ENCODE results near the gene DIPK1A. TPM values are rescaled to one million over a fixed set of nuclear protein-coding genes. Genes with fewer than 3 reads are reported as not detected.

DIPK1A gene
- polyA plus RNA-seq, 1 experiment = 12.3 TPM

- Histone ChIP-seq H3K36me3 (ENCODE audit: control insufficient read depth, insufficient read depth, low read length) (no peaks in the 10 kb centered on the region), H3K27me3 (ENCODE audit: control insufficient read depth, insufficient read depth, low read length) (no peaks in the 10 kb centered on the region), H3K4me3 (ENCODE audit: low read depth, low read length) (no peak overlapping the region)
- ChIA-PET CTCF (interaction anchor here (2.2 kb wide), 1 partner anchor 76 kb away, joined by 6 read pairs; no protein-coding TSS in a partner anchor), POLR2A (no interaction called here)
- DNase-seq (ENCODE audit: low read depth) = no peak
- TF ChIP-seq CTCF (IDR thresholded peaks at IDR 0.05; ENCODE audit: insufficient read depth, low read depth, low read length) = no peak
Measured at GRCh38 chr1:92884195-92884594, 77.1 kb downstream of the DIPK1A start.

- Histone ChIP-seq H3K27me3 (ENCODE audit: control insufficient read depth, insufficient read depth, low read length) (no peaks in the 10 kb centered on the region), H3K4me3 (ENCODE audit: low read depth, low read length) (no peak overlapping the region), H3K36me3 (ENCODE audit: control insufficient read depth, insufficient read depth, low read length) (no peaks in the 10 kb centered on the region)
- ChIA-PET POLR2A (interaction anchor here (0.6 kb wide), 1 partner anchor 79 kb away, joined by 6 read pairs; no protein-coding TSS in a partner anchor), CTCF (interaction anchor here (1.6 to 2.5 kb wide), 3 partner anchors 20 to 77 kb away, joined by 4 to 14 read pairs (median 6); no protein-coding TSS in a partner anchor)
- DNase-seq (ENCODE audit: low read depth) = no peak
- TF ChIP-seq CTCF (IDR thresholded peaks at IDR 0.05; ENCODE audit: insufficient read depth, low read depth, low read length) = no peak
Measured at GRCh38 chr1:92883297-92883696, 78.0 kb downstream of the DIPK1A start.

- DNase-seq (ENCODE audit: low read depth) = no peak
- ChIA-PET POLR2A (interaction anchor here (0.6 kb wide), 1 partner anchor 79 kb away, joined by 6 read pairs; no protein-coding TSS in a partner anchor), CTCF (interaction anchor here (1.6 to 2.5 kb wide), 3 partner anchors 20 to 78 kb away, joined by 4 to 14 read pairs (median 6); no protein-coding TSS in a partner anchor)
- no peak for TF ChIP-seq CTCF (IDR thresholded peaks at IDR 0.05; ENCODE audit: insufficient read depth, low read depth, low read length)
- H3K4me3 ChIP-seq (ENCODE audit: low read depth, low read length) = no peak overlapping the region
- H3K36me3 ChIP-seq (ENCODE audit: control insufficient read depth, insufficient read depth, low read length) = no peaks in the 10 kb centered on the region
- no peaks in the 10 kb centered on the region for H3K27me3 ChIP-seq (ENCODE audit: control insufficient read depth, insufficient read depth, low read length)
Measured at GRCh38 chr1:92882819-92883218, 78.4 kb downstream of the DIPK1A start.

- no peak overlapping the region for H3K4me3 ChIP-seq (ENCODE audit: low read depth, low read length)
- DNase-seq (ENCODE audit: low read depth) = no peak
- no peaks in the 10 kb centered on the region for H3K27me3 ChIP-seq (ENCODE audit: control insufficient read depth, insufficient read depth, low read length)
- no peak for TF ChIP-seq CTCF (IDR thresholded peaks at IDR 0.05; ENCODE audit: insufficient read depth, low read depth, low read length)
- H3K36me3 ChIP-seq (ENCODE audit: control insufficient read depth, insufficient read depth, low read length) = no peaks in the 10 kb centered on the region
- ChIA-PET POLR2A (no interaction called here), CTCF (interaction anchor here (0.9 to 2.5 kb wide), 2 partner anchors 22 to 112 kb away, joined by 3 to 14 read pairs; no protein-coding TSS in a partner anchor)
Measured at GRCh38 chr1:92881391-92881790, 79.9 kb downstream of the DIPK1A start.

GRCh38 chr1:92879316-92879968 is 81.8 kb downstream of the DIPK1A start:
- Histone ChIP-seq H3K4me3 (ENCODE audit: low read depth, low read length) (no peak overlapping the region), H3K27me3 (ENCODE audit: control insufficient read depth, insufficient read depth, low read length) (no peaks in the 10 kb centered on the region), H3K36me3 (ENCODE audit: control insufficient read depth, insufficient read depth, low read length) (no peaks in the 10 kb centered on the region)
- no peak for TF ChIP-seq CTCF (IDR thresholded peaks at IDR 0.05; ENCODE audit: insufficient read depth, low read depth, low read length)
- POLR2A ChIA-PET = no interaction called here
- CTCF ChIA-PET = interaction anchor here (0.7 to 1.8 kb wide), 4 partner anchors 16 to 122 kb away, joined by 3 to 6 read pairs (median 4); no protein-coding TSS in a partner anchor
- DNase-seq (ENCODE audit: low read depth) = no peak

Data from BJ (cell line).